Endothelial cell of umbilical vein (primary cell): ENCODE data around the gene KLF1. TPM values are rescaled to one million over a fixed set of nuclear protein-coding genes. Genes with fewer than 3 reads are reported as not detected.

Source experiments
- BruUV-seq: library from RNA; stranded (reverse); fragments of 400-500 nt; replicated peaks from 2 replicates; lab custom pipeline; 2021; lab: Mats Ljungman, UMichigan
- CTCF ChIA-PET: fragments of 300-600, 350-600 bp; sonication (Branson Sonifier 250); formaldehyde crosslinking; loops from one replicate; lab custom pipeline; 2021; ENCODE audit warnings: antibody characterized with exemption, inconsistent platforms; lab: Charles Lee
- POLR2A ChIA-PET: fragments of 300-600, 350-600 bp; sonication (Branson Sonifier 250); formaldehyde crosslinking; loops from one replicate; lab custom pipeline; 2021; ENCODE audit warnings: antibody characterized with exemption, inconsistent platforms; lab: Charles Lee
- DNase-seq: peaks from one replicate; pipeline ENCODE4 v3.0.0-alpha.2; 2011; ENCODE audit warnings: low read depth, low spot score
- FAIRE-seq: peaks from 2 replicates; lab custom pipeline; 2011; peaks lifted over from hg19 to GRCh38; lab: Jason Lieb, UNC
- H2AFZ ChIP-seq: 2 replicates; pipeline ENCODE4 v1.6.0; 2012; ENCODE audit warnings: low read depth, low read length, control low read depth, inconsistent platforms
- H3K27ac ChIP-seq: 2 replicates; pipeline ENCODE4 v1.5.1; 2011; ENCODE audit warnings: low read depth, mild to moderate bottlenecking, control low read depth, low read length, moderate library complexity; ENCODE audit not compliant: insufficient read depth
- H3K27me3 ChIP-seq, 2 experiments: 2 replicates each; pipeline versions ENCODE4 v1.6.0 to v1.6.1; 2011; ENCODE audit warnings: low read length in 2 of 2, mixed read lengths in 1 of 2; ENCODE audit not compliant: control insufficient read depth in 2 of 2, insufficient read depth in 2 of 2
- H3K36me3 ChIP-seq, 2 experiments: 2 replicates in 1 of 2; 3 replicates in 1 of 2; pipeline ENCODE4 v1.5.1; 2011; ENCODE audit warnings: low read length in 2 of 2, mild to moderate bottlenecking in 1 of 2, moderate library complexity in 1 of 2; ENCODE audit not compliant: control insufficient read depth in 2 of 2, insufficient read depth in 2 of 2; ENCODE audit errors: extremely low read depth in 1 of 2
- H3K4me1 ChIP-seq: 3 replicates; pipeline ENCODE4 v1.5.1; 2011; ENCODE audit warnings: mild to moderate bottlenecking, low read length; ENCODE audit not compliant: control insufficient read depth, insufficient read depth; ENCODE audit errors: extremely low read depth
- H3K4me2 ChIP-seq: 2 replicates; pipeline ENCODE4 v1.6.1; 2011; ENCODE audit warnings: low read length, control low read depth, mixed read lengths; ENCODE audit not compliant: insufficient read depth
- H3K4me3 ChIP-seq, 3 experiments: fragments of 200-600 bp in 1 of 3; sonication (generic), shearing (Covaris generic) in 1 of 3; replicated peaks in 1 of 3; 2 replicates each; pipeline ENCODE4 v1.5.1; 2011 to 2016; ENCODE audit warnings: control low read depth in 3 of 3, low read length in 3 of 3, mild to moderate bottlenecking in 2 of 3, inconsistent platforms in 1 of 3, low read depth in 1 of 3, moderate library complexity in 1 of 3; ENCODE audit not compliant: insufficient read depth in 1 of 3
- H3K79me2 ChIP-seq: 2 replicates; pipeline ENCODE4 v1.6.0; 2012; ENCODE audit warnings: low read length, inconsistent platforms; ENCODE audit not compliant: control insufficient read depth, insufficient read depth
- H3K9ac ChIP-seq: replicated peaks from 2 replicates; pipeline ENCODE3; 2011; ENCODE audit warnings: low read length, control low read depth; ENCODE audit not compliant: insufficient read depth; ENCODE audit errors: extremely low read depth
- H3K9me1 ChIP-seq: replicated peaks from 3 replicates; pipeline ENCODE4 v1.6.0; 2011; ENCODE audit warnings: mild to moderate bottlenecking, low read length; ENCODE audit not compliant: control insufficient read depth, insufficient read depth; ENCODE audit errors: extremely low read depth
- H3K9me3 ChIP-seq: replicated peaks from 2 replicates; pipeline ENCODE4 v1.5.1; 2012; ENCODE audit warnings: low read length, inconsistent platforms; ENCODE audit not compliant: control insufficient read depth, insufficient read depth
- H4K20me1 ChIP-seq: replicated peaks from 2 replicates; pipeline ENCODE3; 2011; ENCODE audit warnings: mild to moderate bottlenecking, low read length; ENCODE audit not compliant: control insufficient read depth, insufficient read depth; ENCODE audit errors: extremely low read depth
- CTCF ChIP-seq, 2 donors: IDR thresholded peaks; 1 replicate in 1 of 2; 2 replicates in 1 of 2; pipeline ENCODE4 v1.5.1; 2011; ENCODE audit warnings: low read length in 2 of 2, mild to moderate bottlenecking in 2 of 2, moderate library complexity in 2 of 2, control low read depth in 1 of 2, inconsistent platforms in 1 of 2, low read depth in 1 of 2; ENCODE audit not compliant: insufficient read depth in 1 of 2; ENCODE audit errors: extremely low read depth in 1 of 2
- EZH2 ChIP-seq: IDR thresholded peaks from 2 replicates; pipeline ENCODE4 v1.6.1; 2012; ENCODE audit warnings: borderline replicate concordance, low read depth, mild to moderate bottlenecking, moderate library complexity, low read length, inconsistent platforms; ENCODE audit not compliant: severe bottlenecking
- FOS ChIP-seq: IDR thresholded peaks from 2 replicates; pipeline ENCODE4 v1.6.1; 2011; ENCODE audit warnings: mild to moderate bottlenecking, low read length, moderate library complexity, borderline replicate concordance; ENCODE audit not compliant: insufficient read depth
- GATA2 ChIP-seq: IDR thresholded peaks from 2 replicates; pipeline ENCODE4 v1.7.0; 2011; ENCODE audit warnings: low read depth, mild to moderate bottlenecking, moderate library complexity, mixed read lengths, low read length; ENCODE audit not compliant: insufficient read length, insufficient read depth
- JUN ChIP-seq: IDR thresholded peaks from 2 replicates; pipeline ENCODE4 v1.6.1; 2011; ENCODE audit warnings: borderline replicate concordance, low read depth; ENCODE audit not compliant: insufficient read length, insufficient read depth
- MAX ChIP-seq: IDR thresholded peaks from 2 replicates; pipeline ENCODE4 v1.6.1; 2011; ENCODE audit not compliant: insufficient read depth, insufficient read length
- MYC ChIP-seq: IDR thresholded peaks from one replicate; pipeline ENCODE4 v1.6.1; 2011; ENCODE audit warnings: mild to moderate bottlenecking, low read depth, low read length
- POLR2A ChIP-seq: IDR thresholded peaks from 2 replicates; pipeline ENCODE4 v1.6.1; 2012; ENCODE audit warnings: low read depth, mild to moderate bottlenecking, control low read depth, low read length
- POLR2AphosphoS5 ChIP-seq: IDR thresholded peaks from 2 replicates; pipeline ENCODE4 v1.6.1; 2012; ENCODE audit warnings: low read depth, mild to moderate bottlenecking, control low read depth, low read length, moderate library complexity; ENCODE audit not compliant: insufficient read depth
- dilution Hi-C: fragments of 300-500 bp; cut with MboI; formaldehyde crosslinking; loops from one replicate; pipeline ENCODE4 v1.15.0; 2019; ENCODE audit warnings: low sequenced_read_pairs; ENCODE audit not compliant: extremely low pct_ligation_motif_present
- intact Hi-C: fragments of 100-400 bp; cut with micrococcal nuclease; formaldehyde crosslinking; loops from one replicate; pipeline ENCODE4 v1.10.0; 2022
- polyA plus RNA-seq, 4 experiments: library from polyadenylated mRNA; depleted of rRNA in 3 of 4; stranded (reverse) in 3 of 4; unstranded in 1 of 4; fragments of >200 nt; gene quantifications; 2 replicates each; pipeline versions ENCODE4 v1.2.1 to v1.2.3, GENCODE V29; 2011 to 2012; ENCODE audit warnings: missing spikeins in 1 of 4
- total RNA-seq: library from RNA; stranded (reverse); gene quantifications from 2 replicates; pipeline ENCODE4 v1.2.3, GENCODE V29; 2021

Gene KLF1
- total and polyA plus RNA-seq, 2 donors (not counting 3 experiments of a cell fraction or from before 2014, with no cell fraction given), result not detected

- no TSS peak for BruUV-seq
- DNase-seq (no peak), FAIRE-seq (no peak)
- POLR2A ChIA-PET, result no interaction called here
- H3K36me3 ChIP-seq, result peaks cover 0 to 5% of the 10 kb centered on the region in 2 experiments
- H3K9me3 ChIP-seq, result no peaks in the 10 kb centered on the region
- CTCF ChIA-PET, result interaction anchor here (1.2 to 1.4 kb wide), 2 partner anchors 11 to 108 kb away, joined by 3 to 6 read pairs; no protein-coding TSS in a partner anchor
- H3K27me3 ChIP-seq, result no peaks in the 10 kb centered on the region
- no peak overlapping the region for H3K4me2 ChIP-seq
- no peak overlapping the region for H2AFZ ChIP-seq
- H3K4me3 ChIP-seq, result no peak overlapping the region
- TF ChIP-seq JUN (no peak), POLR2AphosphoS5 (no peak), FOS (no peak), POLR2A (no peak), CTCF (IDR thresholded peaks at IDR 0.05; ENCODE audit: extremely low read depth in 1 of 2, insufficient read depth in 1 of 2, low read depth in 1 of 2, low read length in 2 of 2) (no peak), MAX (no peak), MYC (no peak), EZH2 (no peak), GATA2 (no peak)
- intact Hi-C loops, result no loop called here
- H3K9ac ChIP-seq, result no peak overlapping the region
- no peaks in the 10 kb centered on the region for H3K9me1 ChIP-seq
- no peaks in the 10 kb centered on the region for H3K4me1 ChIP-seq
- no peaks in the 10 kb centered on the region for H3K79me2 ChIP-seq
- H3K27ac ChIP-seq, result no peak overlapping the region
- no peaks in the 10 kb centered on the region for H4K20me1 ChIP-seq
- dilution Hi-C loops, result no loop called here
Observed at GRCh38 chr19:12873891-12874745, 12.9 kb downstream of the KLF1 start.
